SW 1271 (cell line): ENCODE results near the gene GPR27.

Source experiments
- DNase-seq, 2 experiments: peaks; one replicate each; lab custom pipeline; 2025; lab: John Stamatoyannopoulos, UW

GPR27 gene, protein sequence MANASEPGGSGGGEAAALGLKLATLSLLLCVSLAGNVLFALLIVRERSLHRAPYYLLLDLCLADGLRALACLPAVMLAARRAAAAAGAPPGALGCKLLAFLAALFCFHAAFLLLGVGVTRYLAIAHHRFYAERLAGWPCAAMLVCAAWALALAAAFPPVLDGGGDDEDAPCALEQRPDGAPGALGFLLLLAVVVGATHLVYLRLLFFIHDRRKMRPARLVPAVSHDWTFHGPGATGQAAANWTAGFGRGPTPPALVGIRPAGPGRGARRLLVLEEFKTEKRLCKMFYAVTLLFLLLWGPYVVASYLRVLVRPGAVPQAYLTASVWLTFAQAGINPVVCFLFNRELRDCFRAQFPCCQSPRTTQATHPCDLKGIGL

DNA sequence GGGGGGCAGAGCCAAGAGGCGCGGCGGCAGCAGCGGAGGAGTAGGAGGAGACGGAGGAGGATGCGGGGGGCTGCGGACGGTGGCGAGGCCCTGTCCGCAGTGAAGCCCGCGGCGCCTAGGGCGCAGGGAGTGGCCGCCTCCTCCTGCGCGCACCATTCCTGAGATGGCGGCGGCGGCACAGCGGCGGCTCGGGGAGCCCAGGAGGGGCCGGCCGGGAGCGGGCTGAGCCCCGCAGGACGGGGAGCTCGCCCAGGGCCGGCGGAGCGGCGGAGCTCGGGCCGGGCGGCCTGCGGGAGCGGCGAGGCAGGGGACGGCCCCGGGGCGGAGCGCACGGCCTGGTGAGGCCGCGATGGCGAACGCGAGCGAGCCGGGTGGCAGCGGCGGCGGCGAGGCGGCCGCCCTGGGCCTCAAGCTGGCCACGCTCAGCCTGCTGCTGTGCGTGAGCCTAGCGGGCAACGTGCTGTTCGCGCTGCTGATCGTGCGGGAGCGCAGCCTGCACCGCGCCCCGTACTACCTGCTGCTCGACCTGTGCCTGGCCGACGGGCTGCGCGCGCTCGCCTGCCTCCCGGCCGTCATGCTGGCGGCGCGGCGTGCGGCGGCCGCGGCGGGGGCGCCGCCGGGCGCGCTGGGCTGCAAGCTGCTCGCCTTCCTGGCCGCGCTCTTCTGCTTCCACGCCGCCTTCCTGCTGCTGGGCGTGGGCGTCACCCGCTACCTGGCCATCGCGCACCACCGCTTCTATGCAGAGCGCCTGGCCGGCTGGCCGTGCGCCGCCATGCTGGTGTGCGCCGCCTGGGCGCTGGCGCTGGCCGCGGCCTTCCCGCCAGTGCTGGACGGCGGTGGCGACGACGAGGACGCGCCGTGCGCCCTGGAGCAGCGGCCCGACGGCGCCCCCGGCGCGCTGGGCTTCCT is at the start of gene GPR27:
Gene GPR27 (plus strand): TSS at position 155 of the 909 bp plus-strand sequence. CDS start 195 bp downstream, at position 350.
- DNase-seq: no peak

DNA sequence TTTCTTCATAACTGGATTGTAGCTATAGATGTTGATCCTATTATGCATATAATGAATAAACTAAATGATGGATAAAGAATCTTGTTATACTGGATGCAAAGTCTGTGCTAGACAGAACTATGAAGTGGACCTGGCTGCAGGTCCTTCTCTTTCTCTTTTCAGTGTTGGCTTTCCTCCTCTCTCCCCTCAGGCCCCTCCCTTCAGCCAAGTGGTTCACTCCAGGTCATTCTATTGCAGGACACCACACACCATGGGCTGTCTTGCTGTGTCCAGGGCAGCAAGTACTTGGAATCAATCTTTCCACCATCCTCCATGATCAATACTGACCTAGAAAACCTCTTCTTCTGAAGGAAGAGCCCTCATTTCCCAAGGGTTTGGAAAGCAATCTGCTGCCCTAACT is 48.7 kb upstream of the GPR27 start:
- no peak for DNase-seq

DNA sequence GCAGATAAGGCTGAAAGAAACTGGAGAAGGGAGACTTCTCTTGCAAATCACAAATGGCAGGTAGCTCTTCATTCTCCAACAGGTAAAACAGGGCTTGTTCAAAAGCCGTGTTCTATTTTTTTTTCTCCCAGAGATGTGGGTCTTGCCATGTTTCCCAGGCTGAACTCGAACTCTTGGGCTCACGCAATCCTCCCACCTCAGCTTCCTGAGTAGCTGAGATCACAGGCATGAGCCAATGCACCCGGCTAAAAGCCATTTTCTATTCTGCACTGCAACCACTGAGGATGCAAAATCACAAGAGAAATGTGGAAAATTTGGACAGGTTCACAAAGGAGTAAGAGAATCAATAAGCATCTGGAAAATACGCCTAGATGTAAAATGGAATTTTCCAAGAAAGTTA is 48.0 kb upstream of the GPR27 start:
- DNase-seq: no peak

DNA sequence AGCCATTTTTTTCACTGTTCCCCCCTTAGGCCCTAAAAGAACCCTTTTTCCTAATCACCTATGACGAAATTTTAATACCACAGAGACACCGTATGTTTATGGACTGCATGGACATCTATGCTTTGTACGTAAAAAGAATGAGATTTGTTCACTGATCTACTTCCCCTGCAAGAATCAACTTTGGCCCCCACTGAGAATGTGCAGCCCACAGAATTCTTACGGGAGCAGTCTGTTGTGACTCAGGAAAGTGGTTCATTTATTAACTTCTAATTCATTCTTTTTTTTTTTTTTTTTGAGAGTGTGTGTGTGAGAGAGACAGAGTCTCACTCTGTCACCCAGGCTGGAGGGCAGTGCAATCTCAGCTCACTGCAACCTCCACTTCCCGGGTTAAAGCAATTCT is 46.1 kb upstream of the GPR27 start:
- DNase-seq: no peak

DNA sequence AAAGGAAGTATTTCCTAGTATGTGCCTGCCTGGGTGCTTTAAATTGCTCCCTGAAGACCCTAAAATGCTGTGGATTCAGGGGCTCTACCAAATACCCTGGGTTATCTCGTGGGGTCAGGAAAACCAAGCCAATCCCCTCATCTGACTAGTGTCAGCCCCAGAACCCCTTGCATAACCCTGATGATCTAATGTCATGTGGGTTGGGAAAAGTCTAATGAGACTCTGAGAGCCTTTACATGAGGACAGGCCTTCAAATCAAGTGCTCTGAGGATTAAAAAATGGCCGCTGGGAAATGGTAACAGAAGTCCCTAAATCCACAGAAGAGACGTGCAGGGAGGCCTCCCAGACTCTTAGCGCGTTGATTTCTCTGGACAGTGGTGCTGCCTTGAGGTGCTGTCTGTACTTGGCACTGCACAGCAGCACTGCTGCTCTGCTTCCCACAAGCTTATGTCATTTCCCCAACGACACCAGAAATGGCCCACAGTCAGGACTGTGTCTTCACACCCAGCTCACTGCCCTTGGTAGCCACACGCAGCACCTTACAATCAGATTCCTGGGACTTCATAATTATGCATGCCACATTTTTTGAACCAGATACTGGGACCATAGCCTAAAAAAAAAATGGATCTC is 45.1 kb upstream of the GPR27 start:
- no peak for DNase-seq

DNA sequence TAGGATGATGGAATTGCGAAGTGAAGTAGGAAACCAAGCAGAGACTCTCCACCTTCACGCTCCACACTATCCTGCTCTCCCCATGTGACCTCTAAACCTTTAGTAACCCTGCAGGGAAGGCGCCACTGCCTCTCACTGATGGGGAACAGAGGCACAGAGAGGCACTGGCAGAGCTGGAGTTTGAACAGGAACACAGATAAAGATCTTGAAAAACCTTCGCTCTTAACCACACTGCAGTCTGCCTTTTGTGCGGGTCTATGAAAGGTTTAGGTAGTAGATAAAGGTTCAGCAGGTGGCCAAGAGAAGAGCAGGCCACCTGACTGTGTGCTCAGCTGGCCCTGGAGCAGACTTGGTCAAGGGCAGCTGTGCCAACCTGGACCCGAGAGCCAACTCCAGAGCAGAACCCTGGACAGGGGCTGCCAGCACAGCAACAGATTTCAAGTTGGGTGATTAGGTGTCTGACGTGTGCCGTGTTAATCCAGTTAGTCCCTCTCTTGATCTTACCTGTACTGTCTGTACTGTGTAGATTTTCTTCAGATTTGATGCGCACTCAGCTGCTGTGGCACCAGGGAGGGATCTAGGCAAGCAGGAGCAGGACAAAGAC is 43.6 kb upstream of the GPR27 start:
- no peak for DNase-seq

DNA sequence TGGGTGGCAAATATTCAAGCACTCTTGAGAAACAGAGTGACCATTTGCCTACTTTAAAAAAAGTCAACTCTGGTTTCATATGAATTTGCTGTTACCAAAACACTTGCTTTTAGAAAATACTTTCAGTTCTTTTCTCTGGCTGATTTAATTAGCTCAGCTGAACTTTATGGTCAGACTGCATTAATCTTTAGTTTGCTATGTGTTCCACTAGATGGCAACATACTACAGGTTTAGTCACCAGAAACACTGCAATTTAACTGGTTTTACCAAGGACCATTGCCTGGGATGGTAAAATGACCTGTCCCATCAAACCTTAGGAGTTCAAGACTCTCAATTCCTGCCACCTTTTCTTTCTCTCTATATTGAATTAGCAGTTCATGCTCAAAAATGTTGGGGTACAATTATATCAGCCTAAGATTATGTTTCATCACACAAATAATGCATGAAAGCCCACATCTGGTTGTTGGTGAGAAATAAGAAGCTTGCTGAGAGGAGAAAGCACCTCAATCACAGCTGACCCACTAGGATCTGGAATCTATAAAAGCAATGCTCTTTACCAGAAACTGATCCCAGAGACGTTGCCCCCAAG is 42.7 kb upstream of the GPR27 start:
- peak in 1 of 2 experiments; percentile 7 for DNase-seq

DNA sequence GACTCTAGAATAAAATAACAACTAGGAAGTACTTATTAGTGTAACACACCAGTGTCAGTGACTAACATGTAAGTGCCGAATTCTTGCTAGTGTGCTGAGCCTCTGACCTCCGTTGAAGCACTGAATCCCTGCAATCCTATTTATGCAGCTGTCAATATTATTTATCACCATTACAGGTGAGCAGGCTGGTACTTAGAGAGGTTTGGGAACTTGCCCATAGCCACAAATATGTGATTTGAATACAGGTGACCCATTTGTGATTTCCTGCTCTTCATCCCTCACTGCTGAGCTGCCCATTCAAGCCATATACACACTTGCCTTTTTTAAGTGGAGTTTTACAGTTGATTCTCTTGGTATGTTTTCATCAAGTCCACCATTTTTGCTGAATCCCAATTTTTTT is 40.6 kb upstream of the GPR27 start:
- DNase-seq: no peak

DNA sequence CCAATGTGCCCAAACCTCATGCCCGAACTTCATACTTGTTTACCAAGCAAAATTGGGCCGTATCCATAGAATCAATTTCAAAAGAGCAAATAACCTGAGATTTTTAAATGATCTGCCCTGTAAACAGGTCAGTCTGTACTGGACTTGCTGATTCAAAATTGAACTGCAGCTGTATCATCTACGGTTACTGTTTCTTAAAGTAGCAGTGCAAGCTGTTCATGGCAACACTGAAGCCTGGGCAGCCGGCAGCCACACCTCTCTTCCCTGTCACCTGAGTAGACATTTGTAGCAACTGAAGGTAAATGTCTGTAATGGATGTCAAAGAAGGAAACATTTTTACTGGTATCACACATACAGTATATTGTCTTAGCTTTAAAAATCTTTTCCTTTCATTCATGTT is 39.1 kb upstream of the GPR27 start:
- no peak for DNase-seq

DNA sequence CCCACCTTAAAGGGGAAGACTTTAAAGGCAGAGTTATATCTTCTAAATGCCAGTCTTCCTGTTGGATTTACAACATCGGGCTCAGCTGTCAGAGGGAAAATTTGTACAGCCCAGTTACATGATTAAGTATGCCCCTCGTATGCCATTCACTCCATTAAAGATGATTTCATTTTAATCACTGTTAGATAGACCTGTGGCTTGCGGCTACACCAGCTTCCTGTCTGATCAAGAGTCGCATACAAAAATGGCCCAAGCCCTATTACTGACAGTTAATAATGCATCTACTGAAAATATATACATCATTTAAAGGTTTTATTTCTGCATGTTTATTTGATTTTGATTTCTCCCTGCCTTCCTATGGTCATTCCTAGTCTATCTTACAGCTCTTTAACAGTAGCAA is 35.6 kb upstream of the GPR27 start:
- no peak for DNase-seq

DNA sequence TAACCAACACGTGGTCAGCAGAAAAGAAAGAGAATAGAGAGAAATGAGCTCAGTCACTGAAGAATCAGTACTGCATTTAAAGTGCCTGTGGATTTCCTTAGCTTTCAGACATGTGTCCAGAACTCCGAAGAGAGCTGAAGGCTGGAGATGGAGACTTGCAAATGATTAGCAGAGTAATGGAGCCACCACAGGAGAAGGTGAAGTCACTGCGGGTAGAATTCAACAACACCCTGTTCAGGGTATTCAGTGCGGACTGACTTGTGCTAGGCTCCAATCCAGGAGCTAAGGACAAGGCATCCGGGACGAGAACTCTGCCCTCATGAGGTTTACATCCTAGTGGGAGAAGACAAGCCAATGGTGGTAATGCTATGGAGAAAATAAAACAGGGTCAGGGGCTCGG is 32.7 kb upstream of the GPR27 start:
- no peak for DNase-seq

DNA sequence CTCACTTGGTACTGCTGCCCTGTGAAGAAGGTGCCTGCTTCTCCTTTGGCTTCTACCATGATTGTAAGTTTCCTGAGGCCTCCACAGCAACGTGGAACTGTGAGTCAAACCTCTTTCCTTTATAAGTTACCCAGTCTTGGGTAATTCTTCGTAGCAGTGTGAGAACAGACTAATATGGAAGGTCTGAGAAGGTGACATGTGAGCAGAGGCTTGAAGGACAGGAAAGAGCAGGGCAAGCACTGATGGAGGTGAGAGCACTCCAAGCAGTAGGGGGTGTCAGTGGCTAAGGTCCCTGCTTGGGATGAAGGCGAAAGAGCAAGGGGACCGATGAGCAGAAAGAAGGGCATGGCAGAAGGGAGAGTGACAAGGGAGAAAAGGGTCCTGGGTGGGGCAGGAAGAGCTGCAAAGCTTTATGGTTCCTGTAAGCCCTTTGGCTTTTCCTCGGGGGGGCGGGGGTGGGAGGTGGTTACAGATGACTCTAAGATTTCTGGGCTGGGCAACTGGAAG is 32.0 kb upstream of the GPR27 start:
- DNase-seq: no peak

DNA sequence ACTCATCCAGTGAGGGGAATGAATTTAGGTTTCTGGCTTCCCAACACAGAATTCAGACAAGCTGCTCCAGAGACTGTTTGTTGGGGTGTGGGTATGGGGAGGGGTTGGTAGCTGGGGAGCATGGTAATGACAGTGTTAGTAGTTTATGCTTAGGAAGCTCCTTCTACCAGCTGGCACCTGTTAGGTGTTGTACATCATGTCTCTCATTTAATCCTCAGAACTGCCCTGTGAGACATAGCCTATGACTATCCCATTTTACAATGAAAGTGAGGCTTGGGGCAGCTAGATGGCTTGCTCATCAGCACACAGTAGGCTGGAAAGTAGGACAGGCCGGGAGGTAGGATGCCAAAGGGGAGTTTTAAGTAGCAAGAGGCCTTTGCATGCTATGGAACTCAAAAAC is 31.0 kb upstream of the GPR27 start:
- DNase-seq: no peak

DNA sequence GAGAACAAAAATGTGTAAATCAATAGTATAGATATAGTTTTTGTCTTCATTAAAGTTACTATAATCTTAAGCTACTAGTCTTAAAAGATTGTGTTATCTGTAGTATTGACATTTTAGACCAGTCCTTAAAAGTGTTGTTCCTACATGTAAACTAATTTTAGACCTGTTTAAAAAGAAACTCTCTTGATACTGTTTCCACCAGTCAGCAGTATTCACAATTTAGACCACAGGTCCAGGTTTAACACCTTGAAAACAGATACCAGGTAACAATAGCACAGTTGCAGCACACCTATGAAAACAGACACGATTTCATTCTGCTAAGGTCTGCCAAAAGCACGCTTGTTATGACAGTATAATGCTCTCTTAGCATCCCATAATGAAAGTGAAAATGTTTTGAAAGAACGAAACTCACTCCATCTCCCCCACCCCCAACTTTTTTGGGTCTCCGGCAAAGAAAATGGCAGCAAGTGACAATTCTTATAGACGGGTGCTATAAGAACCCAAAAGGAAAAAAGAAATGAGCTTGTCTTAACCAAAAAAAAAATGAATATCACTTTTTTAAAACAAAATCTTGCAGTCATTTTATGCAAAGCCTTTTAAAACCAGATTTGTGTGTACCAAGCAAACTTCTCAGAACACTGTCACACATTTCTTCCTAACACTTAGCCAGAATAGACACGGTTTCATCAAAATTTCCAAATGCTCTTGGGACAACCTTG is 30.0 kb upstream of the GPR27 start:
- DNase-seq: no peak

DNA sequence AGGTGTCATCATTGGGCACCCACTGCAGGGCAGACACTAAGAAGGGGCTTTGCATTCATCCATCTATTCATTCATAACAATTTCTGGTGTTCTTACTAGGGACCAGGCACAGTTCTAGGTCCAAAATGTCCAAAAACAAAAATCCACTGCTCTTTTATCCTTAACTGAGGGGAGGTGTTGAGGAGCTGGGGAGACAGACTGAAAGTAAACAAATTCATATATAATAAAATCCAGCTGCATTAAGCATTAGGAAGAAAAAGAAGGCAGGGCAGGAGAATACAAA is 29.5 kb upstream of the GPR27 start:
- no peak for DNase-seq

DNA sequence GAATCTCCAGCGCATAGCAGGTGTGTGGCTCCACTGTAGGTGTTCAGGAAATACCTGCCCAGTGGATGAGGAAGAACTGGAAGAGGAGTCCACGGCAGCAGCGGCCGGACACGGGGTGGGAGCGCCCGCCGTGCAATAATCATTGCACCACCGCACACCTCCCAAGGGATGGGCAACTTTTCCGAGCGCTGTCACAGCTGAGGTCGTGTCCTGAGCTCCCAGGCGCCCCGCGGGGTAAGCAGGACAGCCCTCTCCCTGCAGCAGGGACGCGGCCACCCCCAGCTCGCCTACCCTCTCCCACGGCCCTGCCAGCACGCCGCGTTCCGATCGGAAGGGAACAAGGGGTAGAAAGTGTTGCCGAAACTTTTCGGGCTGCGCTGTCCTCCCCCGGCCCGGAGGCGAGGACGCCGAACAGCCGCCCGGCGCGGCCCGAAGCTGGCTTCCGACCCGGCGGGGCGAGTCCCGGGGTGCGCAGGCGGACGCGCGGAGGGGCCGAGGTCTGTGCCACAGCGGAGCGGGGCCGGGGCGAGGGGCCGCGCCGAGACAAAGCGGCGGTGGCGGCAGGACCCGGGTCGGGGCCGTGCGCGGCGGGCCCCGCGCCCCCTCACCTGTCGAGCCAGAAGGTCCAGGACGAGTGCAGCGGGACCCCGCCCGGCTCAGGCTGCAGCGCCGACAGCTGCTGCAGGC is 28.9 kb upstream of the GPR27 start:
- DNase-seq: no peak

DNA sequence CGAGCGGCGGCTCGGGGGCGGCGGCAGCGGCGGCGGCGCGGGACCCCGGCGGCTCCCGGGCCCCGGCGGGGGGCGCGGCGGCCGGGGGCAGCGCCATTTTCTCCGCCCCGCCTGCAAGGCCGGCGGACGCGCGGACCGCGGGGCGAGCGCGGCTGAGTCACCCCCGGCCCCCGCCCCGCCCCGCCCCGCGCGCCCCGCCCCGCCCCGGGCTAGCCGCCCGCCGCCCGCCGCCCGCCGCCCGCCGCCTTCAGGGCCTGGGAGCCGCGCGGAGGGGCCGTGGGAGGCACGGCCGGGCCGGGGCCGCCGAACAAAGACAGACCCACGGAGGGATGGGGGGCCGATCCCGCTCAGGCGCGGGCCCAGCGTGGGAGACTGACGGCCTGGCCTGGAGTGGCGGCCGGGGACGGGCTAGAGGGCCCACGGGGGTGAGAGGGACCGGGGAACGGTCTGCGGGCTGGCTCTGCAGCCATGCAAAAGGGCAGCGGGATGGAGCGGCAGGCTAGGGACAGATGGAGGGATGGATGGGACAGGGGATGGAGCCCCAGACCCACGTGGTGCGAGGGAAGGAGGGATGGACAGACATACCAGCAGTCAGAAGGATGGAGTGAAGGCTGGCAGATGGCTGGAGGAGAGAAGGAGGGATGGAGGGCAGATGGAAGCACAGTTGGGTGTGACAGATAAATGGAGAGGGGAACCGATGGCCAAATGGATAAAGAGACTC is 28.2 kb upstream of the GPR27 start, which contains the start of gene EIF4E3:
Gene EIF4E3 (minus strand): TSS at position 132 of the 721 bp plus-strand sequence. CDS start 35 bp downstream, at position 97.
- DNase-seq: no peak

DNA sequence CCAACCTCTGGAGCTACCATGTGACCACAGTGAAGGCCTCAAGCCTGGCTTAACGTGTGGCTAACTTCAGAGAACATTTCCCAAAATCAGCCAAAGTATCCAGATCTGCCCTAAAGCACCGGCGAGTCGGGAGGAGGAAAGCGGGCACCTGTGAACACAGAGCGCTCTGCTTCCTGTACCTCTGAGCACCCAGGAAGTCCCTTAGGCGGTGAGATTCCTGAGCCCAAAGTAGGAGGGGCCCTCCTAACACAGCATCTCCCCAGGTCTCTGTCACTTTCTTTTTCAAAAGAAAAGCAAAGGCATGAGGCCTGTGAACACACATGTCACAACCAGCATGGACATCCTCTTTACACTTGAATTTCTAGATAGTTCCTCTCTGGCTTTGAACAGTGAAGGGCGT is 27.5 kb upstream of the GPR27 start:
- DNase-seq: no peak

DNA sequence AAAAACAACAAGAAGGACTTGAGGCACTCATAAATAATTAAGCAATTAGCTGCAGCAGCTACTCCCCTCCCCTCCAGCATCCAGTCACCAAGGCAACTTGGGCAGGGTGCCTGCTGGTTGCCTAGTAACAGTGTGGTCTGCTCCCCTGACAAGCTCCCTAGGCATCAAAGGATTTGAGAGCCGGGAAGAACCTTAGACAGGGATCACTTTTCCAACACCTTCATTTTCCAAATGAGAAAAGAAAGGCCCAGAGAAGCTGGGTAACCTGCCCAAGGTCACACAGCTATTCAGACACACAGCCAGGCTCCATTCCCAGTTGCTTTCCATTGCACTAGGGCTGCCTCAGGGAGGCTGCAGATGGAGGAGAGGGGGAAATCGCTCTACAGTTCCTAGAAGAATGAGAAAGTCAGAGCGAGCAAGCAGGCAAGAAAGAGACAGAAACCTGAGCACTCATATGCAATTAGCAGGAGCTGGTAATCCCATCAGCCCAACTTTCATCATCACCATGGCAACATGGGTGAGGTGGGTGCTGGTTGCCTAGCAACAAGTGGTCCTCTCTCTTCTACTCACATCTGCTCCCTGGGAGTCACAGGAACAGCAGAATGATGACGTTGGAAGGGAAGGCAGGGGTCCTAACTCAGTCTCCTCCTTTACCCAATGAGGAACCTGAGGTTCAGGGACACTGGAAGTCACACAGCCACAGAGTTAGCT is 24.9 kb upstream of the GPR27 start:
- DNase-seq: no peak
